Mammary epithelial cell (primary cell): ENCODE results near the gene ADK.

Source experiments
- CTCF ChIP-seq, 2 donors: IDR thresholded peaks in 1 of 2; conservative IDR thresholded peaks in 1 of 2; 2 replicates each; pipeline ENCODE4 v1.5.1; 2011 to 2012; ENCODE audit warnings: inconsistent platforms in 2 of 2, low read length in 2 of 2, mild to moderate bottlenecking in 2 of 2, control low read depth in 1 of 2, low read depth in 1 of 2; ENCODE audit not compliant: insufficient read depth in 1 of 2; ENCODE audit errors: extremely low read depth in 1 of 2
- EZH2 ChIP-seq: IDR thresholded peaks from 2 replicates; pipeline ENCODE4 v1.6.1; 2012; ENCODE audit warnings: low read length, inconsistent platforms, borderline replicate concordance

- no peak for TF ChIP-seq EZH2
- TF ChIP-seq CTCF (conservative IDR thresholded peaks at IDR 0.05 in 1 of 2, IDR thresholded peaks at IDR 0.05 in 1 of 2; ENCODE audit: extremely low read depth in 1 of 2, insufficient read depth in 1 of 2, low read depth in 1 of 2, low read length in 2 of 2), result no peak
Observed at GRCh38 chr10:74243067-74243466, 92.0 kb downstream of the ADK start.
